Measurements from ENCODE around the gene SLC9A1.

DNA sequence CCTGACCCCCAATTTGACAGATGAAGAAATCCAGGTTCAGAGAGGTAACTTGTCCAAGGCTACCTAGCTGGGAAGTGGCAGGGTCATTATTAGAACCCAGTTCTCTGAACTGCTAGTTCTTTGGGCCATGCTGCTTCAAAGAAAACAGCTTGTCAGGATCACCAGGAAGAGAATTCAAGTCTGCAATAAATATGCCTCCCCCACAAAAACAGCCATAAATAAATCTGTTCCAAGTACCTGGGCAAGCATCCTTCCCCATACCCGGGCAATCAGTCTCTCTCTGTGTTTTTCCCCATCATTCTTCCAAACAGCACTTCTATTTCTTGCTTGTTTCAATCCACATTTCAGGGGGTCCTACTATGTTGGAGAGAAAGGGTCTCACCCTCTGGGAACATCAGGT, 34.1 kb downstream of the SLC9A1 start:
- no peak for TF ChIP-seq POLR2A (IDR thresholded peaks at IDR 0.05)
- no peak for TF ChIP-seq POLR2AphosphoS5 (IDR thresholded peaks at IDR 0.05)
- TF ChIP-seq, protein P1, sequence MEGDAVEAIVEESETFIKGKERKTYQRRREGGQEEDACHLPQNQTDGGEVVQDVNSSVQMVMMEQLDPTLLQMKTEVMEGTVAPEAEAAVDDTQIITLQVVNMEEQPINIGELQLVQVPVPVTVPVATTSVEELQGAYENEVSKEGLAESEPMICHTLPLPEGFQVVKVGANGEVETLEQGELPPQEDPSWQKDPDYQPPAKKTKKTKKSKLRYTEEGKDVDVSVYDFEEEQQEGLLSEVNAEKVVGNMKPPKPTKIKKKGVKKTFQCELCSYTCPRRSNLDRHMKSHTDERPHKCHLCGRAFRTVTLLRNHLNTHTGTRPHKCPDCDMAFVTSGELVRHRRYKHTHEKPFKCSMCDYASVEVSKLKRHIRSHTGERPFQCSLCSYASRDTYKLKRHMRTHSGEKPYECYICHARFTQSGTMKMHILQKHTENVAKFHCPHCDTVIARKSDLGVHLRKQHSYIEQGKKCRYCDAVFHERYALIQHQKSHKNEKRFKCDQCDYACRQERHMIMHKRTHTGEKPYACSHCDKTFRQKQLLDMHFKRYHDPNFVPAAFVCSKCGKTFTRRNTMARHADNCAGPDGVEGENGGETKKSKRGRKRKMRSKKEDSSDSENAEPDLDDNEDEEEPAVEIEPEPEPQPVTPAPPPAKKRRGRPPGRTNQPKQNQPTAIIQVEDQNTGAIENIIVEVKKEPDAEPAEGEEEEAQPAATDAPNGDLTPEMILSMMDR (IDR thresholded peaks at IDR 0.05), result no peak

Data from breast epithelium (tissue), 3 donors.